ENCODE measurements around the gene ARID1B. TPM values are rescaled to one million over a fixed set of nuclear protein-coding genes. Genes with fewer than 3 reads are reported as not detected.

The ARID1B gene
- total RNA-seq, 1 experiment from 2014 or later = 35.6 TPM

- intact Hi-C loops (cut with micrococcal nuclease) = no loop called here
- RAD21 ChIA-PET (ENCODE audit: low non-redundant PET in 1 of 2, low total read pairs in 2 of 2, uncharacterized antibody in 2 of 2, unreplicated experiment in 2 of 2) = no interaction called here
- no peaks in the 10 kb centered on the region for H3K9me2 ChIP-seq (ENCODE audit: insufficient read depth)
- no peaks in the 10 kb centered on the region for H3K9me3 ChIP-seq (ENCODE audit: control insufficient read depth in 1 of 2, insufficient read depth in 1 of 2, low read depth in 1 of 2, low read length in 2 of 2)
- ATAC-seq = no peak
- no peak overlapping the region for H2AFZ ChIP-seq (ENCODE audit: low read depth, low read length, poor library complexity, severe bottlenecking)
- peaks cover 11% of the 10 kb centered on the region for H3K79me2 ChIP-seq (ENCODE audit: insufficient read depth, low read length)
- H3K27ac ChIP-seq (ENCODE audit: low read depth, low read length) = no peak overlapping the region
- POLR2A ChIA-PET = no interaction called here
- peaks cover 2 to 6% of the 10 kb centered on the region in 2 experiments; a peak in 2 of 4 replicates for H3K4me1 ChIP-seq (ENCODE audit: control insufficient read depth in 1 of 2, insufficient read depth in 2 of 2, low read length in 2 of 2)
- no peaks in the 10 kb centered on the region for H3K27me3 ChIP-seq (ENCODE audit: insufficient read depth, low read length)
- no TSS peak for BruUV-seq (replicated peaks)
- no peak for DNase-seq (ENCODE audit: low read depth, low spot score)
- TF ChIP-seq SIN3A (IDR thresholded peaks at IDR 0.05; ENCODE audit: low read depth) (no peak), JUND (IDR thresholded peaks at IDR 0.05) (no peak), TCF7L2 (IDR thresholded peaks at IDR 0.05; ENCODE audit: borderline replicate concordance, extremely low read depth, insufficient read depth, insufficient read length) (no peak), ZFX (IDR thresholded peaks at IDR 0.05) (no peak), POLR2AphosphoS5 (IDR thresholded peaks at IDR 0.05; ENCODE audit: low read depth, low read length) (no peak), EZH2 (IDR thresholded peaks at IDR 0.05) (no peak), ZBTB33 (IDR thresholded peaks at IDR 0.05; ENCODE audit: extremely low read depth, insufficient replicate concordance, low read length) (no peak), ZNF274 (IDR thresholded peaks at IDR 0.05; ENCODE audit: low read depth, low read length) (no peak), CTCF (IDR thresholded peaks at IDR 0.05 in 2 of 3, conservative IDR thresholded peaks at IDR 0.05 in 1 of 3; ENCODE audit: borderline replicate concordance in 1 of 3, insufficient read depth in 1 of 3, low read depth in 2 of 3, low read length in 2 of 3) (no peak), REST (IDR thresholded peaks at IDR 0.05; ENCODE audit: low read depth) (no peak), SP1 (IDR thresholded peaks at IDR 0.05; ENCODE audit: low read depth) (no peak), EZH2phosphoT487 (IDR thresholded peaks at IDR 0.05; ENCODE audit: borderline replicate concordance) (no peak), ATF3 (IDR thresholded peaks at IDR 0.05) (no peak), EGR1 (IDR thresholded peaks at IDR 0.05; ENCODE audit: low read depth) (no peak)
- no peaks in the 10 kb centered on the region for H3K36me3 ChIP-seq (ENCODE audit: control insufficient read depth in 1 of 2, insufficient read depth in 2 of 2, low read length in 2 of 2)
- H3K4me2 ChIP-seq (ENCODE audit: low read length) = no peak overlapping the region
- no peaks in the 10 kb centered on the region for H4K20me1 ChIP-seq (ENCODE audit: insufficient read depth)
- H3K9ac ChIP-seq (ENCODE audit: low read length) = no peak overlapping the region
- H3K4me3 ChIP-seq (replicated peaks in 1 of 2; ENCODE audit: low read depth in 1 of 2, low read length in 2 of 2) = no peak overlapping the region
- CTCF ChIA-PET = no interaction called here
Measured at GRCh38 chr6:156917213-156917612, 140.0 kb downstream of the ARID1B start.
